Measurements from ENCODE around the gene RHBDL1. TPM values are rescaled to one million over a fixed set of nuclear protein-coding genes. Genes with fewer than 3 reads are reported as not detected.

Gene RHBDL1
- total and polyA plus RNA-seq, 9 of the 15 experiments (the other 6 are each of a cell fraction or from before 2014, with no cell fraction given): 0.03 to 5.6 (median 1.3) TPM; not detected in 1

DNA sequence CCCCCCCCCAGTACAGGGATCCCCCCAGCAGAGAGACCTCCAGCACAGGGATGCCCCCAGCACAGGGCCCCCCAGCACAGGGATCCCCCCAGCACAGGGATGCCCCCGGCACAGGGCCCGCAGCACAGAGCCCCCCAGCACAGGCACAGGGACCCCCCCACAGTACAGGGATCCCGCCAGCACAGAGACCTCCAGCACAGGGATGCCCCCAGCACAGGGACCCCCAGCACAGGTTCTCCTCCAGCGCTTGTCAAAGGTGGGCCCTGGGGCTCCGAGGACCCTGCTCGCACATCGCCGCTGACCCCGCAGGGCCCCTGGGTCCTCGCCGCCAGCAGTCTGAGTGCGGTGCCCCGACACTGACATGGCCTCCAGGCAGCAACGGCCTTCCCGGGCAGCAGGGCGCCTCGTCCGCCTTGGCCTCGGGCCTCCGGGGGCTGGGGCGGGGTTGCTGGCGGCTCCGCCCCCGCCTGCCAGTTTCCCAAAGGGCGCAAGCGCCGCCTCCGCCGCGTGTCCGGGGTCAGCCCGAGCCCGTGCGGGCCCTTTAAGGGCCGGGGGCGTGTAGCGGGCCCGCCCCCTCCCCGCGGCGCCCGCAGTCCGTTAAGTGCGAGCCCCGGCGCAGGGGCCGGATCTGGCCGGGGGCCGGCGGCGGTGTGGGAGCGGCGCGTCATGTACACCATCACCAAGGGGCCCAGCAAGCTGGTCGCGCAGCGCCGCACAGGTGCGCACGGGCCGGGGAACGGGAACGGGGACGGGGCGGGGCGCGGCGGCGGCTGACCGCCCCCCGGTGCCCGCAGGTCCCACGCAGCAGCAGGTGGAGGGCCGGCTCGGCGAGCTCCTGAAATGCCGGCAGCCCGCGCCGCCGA lies 33.9 kb upstream of the RHBDL1 start, which contains the start of gene MCRIP2 (continued):
- TF ChIP-seq, protein P1, sequence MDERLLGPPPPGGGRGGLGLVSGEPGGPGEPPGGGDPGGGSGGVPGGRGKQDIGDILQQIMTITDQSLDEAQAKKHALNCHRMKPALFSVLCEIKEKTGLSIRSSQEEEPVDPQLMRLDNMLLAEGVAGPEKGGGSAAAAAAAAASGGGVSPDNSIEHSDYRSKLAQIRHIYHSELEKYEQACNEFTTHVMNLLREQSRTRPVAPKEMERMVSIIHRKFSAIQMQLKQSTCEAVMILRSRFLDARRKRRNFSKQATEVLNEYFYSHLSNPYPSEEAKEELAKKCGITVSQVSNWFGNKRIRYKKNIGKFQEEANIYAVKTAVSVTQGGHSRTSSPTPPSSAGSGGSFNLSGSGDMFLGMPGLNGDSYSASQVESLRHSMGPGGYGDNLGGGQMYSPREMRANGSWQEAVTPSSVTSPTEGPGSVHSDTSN (CRISPR knock-in tag; IDR thresholded peaks at IDR 0.05; ENCODE audit: low read depth): no peak
- TF ChIP-seq, protein P1 (tag; conservative IDR thresholded peaks at IDR 0.05; ENCODE audit: low read depth): no peak
- TF ChIP-seq JUN (IDR thresholded peaks at IDR 0.05; ENCODE audit: borderline replicate concordance, low read depth, low read length) (no peak; the same call in 1 of the 2 replicates), JUN (CRISPR knock-in tag; IDR thresholded peaks at IDR 0.05; ENCODE audit: borderline replicate concordance) (0 out of 2 replicates have a peak, but pooled peaks have one; percentile 40), ZNF184 (CRISPR knock-in tag; IDR thresholded peaks at IDR 0.05) (no peak), PRMT5 (CRISPR knock-in tag; IDR thresholded peaks at IDR 0.05) (no peak), ZNF217 (CRISPR knock-in tag; IDR thresholded peaks at IDR 0.05) (no peak), ZNF589 (CRISPR knock-in tag; IDR thresholded peaks at IDR 0.05; ENCODE audit: low read depth) (no peak), PHF21A (IDR thresholded peaks at IDR 0.05; ENCODE audit: borderline replicate concordance, low read depth) (no peak), BHLHE40 (IDR thresholded peaks at IDR 0.05; ENCODE audit: low read length) (peak; percentile 76), KLF16 (IDR thresholded peaks at IDR 0.05) (no peak), EGR1 (conservative IDR thresholded peaks at IDR 0.05) (peak; percentile 88), ZNF175 (CRISPR knock-in tag; IDR thresholded peaks at IDR 0.05; ENCODE audit: low read depth) (no peak), HNRNPK (IDR thresholded peaks at IDR 0.05; ENCODE audit: low read depth, low read length, poor library complexity, severe bottlenecking) (no peak), L3MBTL2 (IDR thresholded peaks at IDR 0.05) (peak; percentile 48)
- TF ChIP-seq, protein P2, sequence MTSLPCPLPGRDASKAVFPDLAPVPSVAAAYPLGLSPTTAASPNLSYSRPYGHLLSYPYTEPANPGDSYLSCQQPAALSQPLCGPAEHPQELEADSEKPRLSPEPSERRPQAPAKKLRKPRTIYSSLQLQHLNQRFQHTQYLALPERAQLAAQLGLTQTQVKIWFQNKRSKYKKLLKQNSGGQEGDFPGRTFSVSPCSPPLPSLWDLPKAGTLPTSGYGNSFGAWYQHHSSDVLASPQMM (CRISPR knock-in tag; IDR thresholded peaks at IDR 0.05): no peak
- TF ChIP-seq, protein P3, sequence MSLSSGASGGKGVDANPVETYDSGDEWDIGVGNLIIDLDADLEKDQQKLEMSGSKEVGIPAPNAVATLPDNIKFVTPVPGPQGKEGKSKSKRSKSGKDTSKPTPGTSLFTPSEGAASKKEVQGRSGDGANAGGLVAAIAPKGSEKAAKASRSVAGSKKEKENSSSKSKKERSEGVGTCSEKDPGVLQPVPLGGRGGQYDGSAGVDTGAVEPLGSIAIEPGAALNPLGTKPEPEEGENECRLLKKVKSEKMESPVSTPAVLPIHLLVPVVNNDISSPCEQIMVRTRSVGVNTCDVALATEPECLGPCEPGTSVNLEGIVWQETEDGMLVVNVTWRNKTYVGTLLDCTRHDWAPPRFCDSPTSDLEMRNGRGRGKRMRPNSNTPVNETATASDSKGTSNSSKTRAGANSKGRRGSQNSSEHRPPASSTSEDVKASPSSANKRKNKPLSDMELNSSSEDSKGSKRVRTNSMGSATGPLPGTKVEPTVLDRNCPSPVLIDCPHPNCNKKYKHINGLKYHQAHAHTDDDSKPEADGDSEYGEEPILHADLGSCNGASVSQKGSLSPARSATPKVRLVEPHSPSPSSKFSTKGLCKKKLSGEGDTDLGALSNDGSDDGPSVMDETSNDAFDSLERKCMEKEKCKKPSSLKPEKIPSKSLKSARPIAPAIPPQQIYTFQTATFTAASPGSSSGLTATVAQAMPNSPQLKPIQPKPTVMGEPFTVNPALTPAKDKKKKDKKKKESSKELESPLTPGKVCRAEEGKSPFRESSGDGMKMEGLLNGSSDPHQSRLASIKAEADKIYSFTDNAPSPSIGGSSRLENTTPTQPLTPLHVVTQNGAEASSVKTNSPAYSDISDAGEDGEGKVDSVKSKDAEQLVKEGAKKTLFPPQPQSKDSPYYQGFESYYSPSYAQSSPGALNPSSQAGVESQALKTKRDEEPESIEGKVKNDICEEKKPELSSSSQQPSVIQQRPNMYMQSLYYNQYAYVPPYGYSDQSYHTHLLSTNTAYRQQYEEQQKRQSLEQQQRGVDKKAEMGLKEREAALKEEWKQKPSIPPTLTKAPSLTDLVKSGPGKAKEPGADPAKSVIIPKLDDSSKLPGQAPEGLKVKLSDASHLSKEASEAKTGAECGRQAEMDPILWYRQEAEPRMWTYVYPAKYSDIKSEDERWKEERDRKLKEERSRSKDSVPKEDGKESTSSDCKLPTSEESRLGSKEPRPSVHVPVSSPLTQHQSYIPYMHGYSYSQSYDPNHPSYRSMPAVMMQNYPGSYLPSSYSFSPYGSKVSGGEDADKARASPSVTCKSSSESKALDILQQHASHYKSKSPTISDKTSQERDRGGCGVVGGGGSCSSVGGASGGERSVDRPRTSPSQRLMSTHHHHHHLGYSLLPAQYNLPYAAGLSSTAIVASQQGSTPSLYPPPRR (CRISPR knock-in tag; IDR thresholded peaks at IDR 0.05; ENCODE audit: borderline replicate concordance): no peak
- TF ChIP-seq, protein P4, sequence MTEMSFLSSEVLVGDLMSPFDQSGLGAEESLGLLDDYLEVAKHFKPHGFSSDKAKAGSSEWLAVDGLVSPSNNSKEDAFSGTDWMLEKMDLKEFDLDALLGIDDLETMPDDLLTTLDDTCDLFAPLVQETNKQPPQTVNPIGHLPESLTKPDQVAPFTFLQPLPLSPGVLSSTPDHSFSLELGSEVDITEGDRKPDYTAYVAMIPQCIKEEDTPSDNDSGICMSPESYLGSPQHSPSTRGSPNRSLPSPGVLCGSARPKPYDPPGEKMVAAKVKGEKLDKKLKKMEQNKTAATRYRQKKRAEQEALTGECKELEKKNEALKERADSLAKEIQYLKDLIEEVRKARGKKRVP (CRISPR knock-in tag; IDR thresholded peaks at IDR 0.05): no peak

All from K562 (cell line).